GM19328 (cell line): Measurements from ENCODE around the gene SLC35E1.

Experiments
- ATAC-seq: cut with Tn5 transposase; IDR thresholded peaks from one replicate; pipeline ENCODE4 v1.9.1; 2021; ENCODE audit warnings: mild to moderate bottlenecking, moderate library complexity; ENCODE audit not compliant: unreplicated experiment

Gene SLC35E1

GRCh38 chr19:16582486-16583261 is 10.5 kb upstream of the SLC35E1 start:
- ATAC-seq, result no peak

GRCh38 chr19:16581971-16582343 is 9.7 kb upstream of the SLC35E1 start:
- ATAC-seq, result no peak

GRCh38 chr19:16581145-16581970 is 9.1 kb upstream of the SLC35E1 start:
- ATAC-seq, result no peak

- ATAC-seq, result no peak
These were observed 7.2 kb upstream of the SLC35E1 start for GRCh38 chr19:16579381-16579780.

GRCh38 chr19:16577531-16577985 is 5.3 kb upstream of the SLC35E1 start:
- no peak for ATAC-seq

- no peak for ATAC-seq
These were observed 4.7 kb upstream of the SLC35E1 start for GRCh38 chr19:16576690-16577530.

- ATAC-seq, result no peak
These were observed 3.9 kb upstream of the SLC35E1 start for GRCh38 chr19:16575861-16576689.

- ATAC-seq, result no peak
These were observed 3.1 kb upstream of the SLC35E1 start for GRCh38 chr19:16575282-16575681.

- no peak for ATAC-seq
These were observed 1.7 kb upstream of the SLC35E1 start for GRCh38 chr19:16573925-16574324.

- no peak for ATAC-seq
These were observed 1.1 kb upstream of the SLC35E1 start for GRCh38 chr19:16573296-16573695.

- ATAC-seq, result peak; percentile 27
These were observed 338 bp downstream of the SLC35E1 start for GRCh38 chr19:16571822-16572331.

- ATAC-seq, result no peak
These were observed 932 bp downstream of the SLC35E1 start for GRCh38 chr19:16571283-16571682.

GRCh38 chr19:16569609-16570320 is 2.5 kb downstream of the SLC35E1 start:
- ATAC-seq, result no peak

GRCh38 chr19:16566702-16567101 is 5.5 kb downstream of the SLC35E1 start:
- no peak for ATAC-seq

- no peak for ATAC-seq
These were observed 6.1 kb downstream of the SLC35E1 start for GRCh38 chr19:16566161-16566560.

- no peak for ATAC-seq
These were observed 7.4 kb downstream of the SLC35E1 start for GRCh38 chr19:16564842-16565241.

GRCh38 chr19:16562608-16563025 is 9.6 kb downstream of the SLC35E1 start:
- ATAC-seq, result no peak

GRCh38 chr19:16561382-16561781 is 10.8 kb downstream of the SLC35E1 start:
- no peak for ATAC-seq

GRCh38 chr19:16559780-16560276 is 12.4 kb downstream of the SLC35E1 start:
- no peak for ATAC-seq
